ENCODE data around the gene CCT6A. TPM values are rescaled to one million over a fixed set of nuclear protein-coding genes. Genes with fewer than 3 reads are reported as not detected.
"Not testable (repeated sequence)": the region's sequence is repeated elsewhere in the genome, so short reads cannot be mapped to it uniquely, and the experiment has no call there.

Gene CCT6A
- total and polyA plus RNA-seq, 9 of the 15 experiments (the other 6 are each of a cell fraction or from before 2014, with no cell fraction given) = 244 to 708 (median 387) TPM

GRCh38 chr7:56112244-56112643 lies 60.7 kb downstream of the CCT6A start:
- H3K4me1 ChIP-seq (replicated peaks in 1 of 2; ENCODE audit: control insufficient read depth in 2 of 2, insufficient read depth in 2 of 2, low read length in 2 of 2); BruUV-seq (replicated peaks); DNase-seq (ENCODE audit: extremely low read depth in 1 of 4, low spot score in 3 of 4); H3K4me2 ChIP-seq (ENCODE audit: insufficient read depth, low read length); intact Hi-C loops (cut with micrococcal nuclease); H3K36me3 ChIP-seq (ENCODE audit: control insufficient read depth, insufficient read depth, low read length); POLR2A ChIA-PET; CTCF ChIA-PET (ENCODE audit: low intra/inter-chr PET ratio); H3K79me2 ChIP-seq (ENCODE audit: control insufficient read depth, insufficient read depth, low read length); H2AFZ ChIP-seq (ENCODE audit: low read depth, low read length); ATAC-seq; in situ Hi-C loops (cut with MboI); H3K9me1 ChIP-seq (ENCODE audit: control insufficient read depth, insufficient read depth, low read length); H3K9ac ChIP-seq (ENCODE audit: insufficient read depth in 1 of 2, low read depth in 2 of 2, low read length in 2 of 2); H3K27me3 ChIP-seq (ENCODE audit: control insufficient read depth in 2 of 2, insufficient read depth in 2 of 2, low read length in 2 of 2); H4K20me1 ChIP-seq (replicated peaks; ENCODE audit: control insufficient read depth, insufficient read depth, low read length); FAIRE-seq; H3K27ac ChIP-seq (ENCODE audit: extremely low read depth, low read depth, low read length); H3K4me3 ChIP-seq: not testable (repeated sequence)
- 65% methylated on average over 3 of the region's 3 CpGs for WGBS (ENCODE audit: insufficient coverage, low coverage, missing lambda C conversion rate)
- TF ChIP-seq ZNF121 (CRISPR knock-in tag; conservative IDR thresholded peaks at IDR 0.05) = peak; percentile 52; the same call in 1 of the 2 replicates
- H3K9me3 ChIP-seq (replicated peaks; ENCODE audit: control insufficient read depth, insufficient read depth, low read depth, low read length) = peaks cover 12% of the 10 kb centered on the region
